Suprapubic skin (tissue), 4 donors: ENCODE results near the gene DRC3. TPM values are rescaled to one million over a fixed set of nuclear protein-coding genes. Genes with fewer than 3 reads are reported as not detected.

Experiments used
- DNase-seq, 2 donors: peaks; one replicate each; pipeline ENCODE4 v3.0.0-alpha.2; 2019; ENCODE audit warnings: low spot score in 2 of 2
- H3K27ac ChIP-seq: fragments of 200-600 bp; sonication (generic); one replicate; pipeline ENCODE4 v1.5.1; 2019
- H3K27me3 ChIP-seq: fragments of 200-600 bp; sonication (generic); one replicate; pipeline ENCODE4 v1.5.1; 2019
- H3K36me3 ChIP-seq: fragments of 200-600 bp; sonication (generic); one replicate; pipeline ENCODE4 v1.5.1; 2019
- H3K4me1 ChIP-seq: fragments of 200-600 bp; sonication (generic); one replicate; pipeline ENCODE4 v1.5.1; 2019
- H3K4me3 ChIP-seq: fragments of 200-600 bp; sonication (generic); one replicate; pipeline ENCODE4 v1.5.1; 2019; ENCODE audit warnings: mild to moderate bottlenecking
- H3K9me3 ChIP-seq: fragments of 200-600 bp; sonication (generic); one replicate; pipeline ENCODE4 v1.5.1; 2019
- EP300 ChIP-seq: sonication (generic); formaldehyde crosslinking; IDR thresholded peaks from one replicate; pipeline ENCODE4 v1.6.1; 2017; ENCODE audit warnings: antibody characterized with exemption
- POLR2A ChIP-seq, 2 donors: fragments of 450-650 bp; IDR thresholded peaks; one replicate each; pipeline ENCODE4 v1.6.1; 2017; ENCODE audit warnings: antibody characterized with exemption in 2 of 2, mild to moderate bottlenecking in 2 of 2, moderate library complexity in 2 of 2
- POLR2AphosphoS5 ChIP-seq, 3 donors: sonication (generic); formaldehyde crosslinking; IDR thresholded peaks; one replicate each; pipeline ENCODE4 v1.6.1; 2017; ENCODE audit warnings: antibody characterized with exemption in 3 of 3
- WGBS: methylation state at CpG from one replicate; pipeline ENCODE4 v1.1.5; 2018; 5-methylcytosine and 5-hydroxymethylcytosine counted together
- total RNA-seq, 4 donors: library from RNA; depleted of rRNA; stranded (reverse); fragments of >200 nt; gene quantifications; one replicate each; pipeline ENCODE4 v1.1.0, GENCODE V29; 2016
- TF ChIP-seq, protein P1 (sequence below), 2 donors: fragments of 200-600 bp in 1 of 2; fragments of 450-650 bp in 1 of 2; sonication (generic) in 1 of 2; IDR thresholded peaks; one replicate each; pipeline ENCODE4 v1.5.1; 2016 to 2019; ENCODE audit warnings: antibody characterized with exemption in 2 of 2, mild to moderate bottlenecking in 1 of 2, moderate library complexity in 1 of 2

DRC3 gene
- total RNA-seq, 4 donors from 2014 or later, result 2.0 to 10.6 (median 5.5) TPM

DNA sequence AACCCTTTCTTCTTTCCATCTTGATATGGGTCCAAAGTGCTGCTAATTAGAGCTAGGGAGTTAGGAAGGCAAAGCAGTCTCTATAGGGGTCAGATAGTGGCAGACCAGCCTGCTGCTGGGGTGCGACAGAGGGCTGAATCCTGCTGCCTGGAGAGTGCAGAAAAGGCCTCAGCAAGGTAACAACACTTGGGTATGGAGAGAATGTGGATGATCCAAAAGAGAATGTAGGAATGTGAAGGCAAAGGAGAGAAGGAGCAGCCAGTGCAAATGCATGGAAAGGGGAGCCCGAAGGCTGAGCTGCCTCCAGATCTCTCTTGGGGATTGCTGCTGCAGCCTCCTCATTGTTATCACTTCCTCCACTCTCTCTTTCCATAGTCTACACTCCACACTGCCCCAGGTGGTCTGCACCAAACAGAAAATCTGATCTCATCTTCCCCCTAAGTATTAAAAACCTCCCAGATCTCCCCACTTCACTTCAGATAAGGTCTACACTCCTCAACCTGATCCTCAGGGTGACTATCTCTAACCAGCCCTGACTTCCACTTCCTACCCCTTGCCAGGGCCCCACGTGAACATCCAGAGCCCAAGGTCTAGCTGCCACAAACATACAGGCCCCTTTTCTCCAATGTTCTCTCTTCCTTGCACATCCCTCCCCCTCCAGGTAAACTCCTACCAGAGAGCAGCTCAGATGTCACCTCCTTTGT lies 29.2 kb upstream of the DRC3 start:
- H3K4me3 ChIP-seq, result no peak overlapping the region
- H3K9me3 ChIP-seq, result no peaks in the 10 kb centered on the region
- peaks cover 50% of the 10 kb centered on the region for H3K4me1 ChIP-seq
- 54% methylated on average over 3 of the region's 3 CpGs for WGBS
- DNase-seq, result no peak
- H3K36me3 ChIP-seq, result no peaks in the 10 kb centered on the region
- TF ChIP-seq EP300 (no peak), POLR2AphosphoS5 (IDR thresholded peaks at IDR 0.05) (no peak), POLR2A (IDR thresholded peaks at IDR 0.05) (no peak)
- TF ChIP-seq, protein P1, sequence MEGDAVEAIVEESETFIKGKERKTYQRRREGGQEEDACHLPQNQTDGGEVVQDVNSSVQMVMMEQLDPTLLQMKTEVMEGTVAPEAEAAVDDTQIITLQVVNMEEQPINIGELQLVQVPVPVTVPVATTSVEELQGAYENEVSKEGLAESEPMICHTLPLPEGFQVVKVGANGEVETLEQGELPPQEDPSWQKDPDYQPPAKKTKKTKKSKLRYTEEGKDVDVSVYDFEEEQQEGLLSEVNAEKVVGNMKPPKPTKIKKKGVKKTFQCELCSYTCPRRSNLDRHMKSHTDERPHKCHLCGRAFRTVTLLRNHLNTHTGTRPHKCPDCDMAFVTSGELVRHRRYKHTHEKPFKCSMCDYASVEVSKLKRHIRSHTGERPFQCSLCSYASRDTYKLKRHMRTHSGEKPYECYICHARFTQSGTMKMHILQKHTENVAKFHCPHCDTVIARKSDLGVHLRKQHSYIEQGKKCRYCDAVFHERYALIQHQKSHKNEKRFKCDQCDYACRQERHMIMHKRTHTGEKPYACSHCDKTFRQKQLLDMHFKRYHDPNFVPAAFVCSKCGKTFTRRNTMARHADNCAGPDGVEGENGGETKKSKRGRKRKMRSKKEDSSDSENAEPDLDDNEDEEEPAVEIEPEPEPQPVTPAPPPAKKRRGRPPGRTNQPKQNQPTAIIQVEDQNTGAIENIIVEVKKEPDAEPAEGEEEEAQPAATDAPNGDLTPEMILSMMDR (IDR thresholded peaks at IDR 0.05), result no peak
- no peaks in the 10 kb centered on the region for H3K27me3 ChIP-seq
- no peak overlapping the region for H3K27ac ChIP-seq

DNA sequence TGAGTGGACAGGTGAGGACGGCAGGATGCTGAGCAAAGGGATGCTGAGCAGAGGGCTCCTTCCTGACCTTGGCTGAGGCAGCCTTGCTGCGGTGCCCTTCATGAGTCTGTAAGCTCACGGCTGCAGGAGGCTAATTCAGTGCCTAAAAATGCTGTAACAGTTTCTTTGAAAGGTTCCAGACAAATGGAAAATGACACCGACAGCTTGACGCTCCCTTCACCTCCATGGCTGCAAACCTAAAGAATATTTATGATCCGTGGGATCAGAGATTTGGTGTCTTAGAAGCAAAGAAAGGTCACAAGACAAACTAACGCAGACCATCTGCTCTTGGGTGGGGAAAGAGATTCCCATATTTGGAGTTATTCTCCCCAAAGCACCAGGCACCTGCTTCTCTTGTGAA lies 28.4 kb upstream of the DRC3 start:
- Histone ChIP-seq H3K4me1 (peaks cover 42% of the 10 kb centered on the region), H3K27ac (no peak overlapping the region)
- WGBS, result 80% methylated on average over 7 of the region's 7 CpGs

DNA sequence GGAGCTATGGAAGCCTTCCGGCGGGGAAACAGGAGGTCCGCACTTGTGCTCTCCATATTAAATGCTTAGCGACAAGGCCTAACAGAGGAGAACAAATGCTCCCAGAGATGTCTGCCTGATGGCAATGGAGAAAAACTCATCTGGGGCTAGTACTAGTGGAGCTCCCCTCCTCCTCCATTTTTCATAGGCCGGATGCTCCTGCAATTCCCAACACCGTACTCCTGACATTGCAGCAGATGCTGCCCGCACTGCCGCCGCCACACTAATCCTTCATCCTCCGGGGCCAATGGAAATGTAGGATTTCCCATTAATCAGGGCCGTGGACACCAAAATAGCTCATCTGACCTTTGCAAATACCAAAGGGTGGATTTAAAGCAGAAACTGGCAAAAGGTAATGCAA lies 27.9 kb upstream of the DRC3 start:
- no peak for DNase-seq
- no peak for TF ChIP-seq POLR2AphosphoS5 (IDR thresholded peaks at IDR 0.05)
- no peak for TF ChIP-seq POLR2A (IDR thresholded peaks at IDR 0.05)
- TF ChIP-seq, protein P1 (IDR thresholded peaks at IDR 0.05), result no peak
- TF ChIP-seq EP300, result no peak
- H3K36me3 ChIP-seq, result no peaks in the 10 kb centered on the region
- H3K4me3 ChIP-seq, result no peak overlapping the region
- WGBS, result 90% methylated on average over 11 of the region's 11 CpGs
- no peaks in the 10 kb centered on the region for H3K27me3 ChIP-seq
- H3K9me3 ChIP-seq, result no peaks in the 10 kb centered on the region
- no peak overlapping the region for H3K27ac ChIP-seq
- peaks cover 44% of the 10 kb centered on the region for H3K4me1 ChIP-seq

More for the DNA sequence above, 28.4 kb upstream of the DRC3 start:
- Histone ChIP-seq H3K4me3 (no peak overlapping the region), H3K36me3 (no peaks in the 10 kb centered on the region), H3K27me3 (no peaks in the 10 kb centered on the region), H3K9me3 (no peaks in the 10 kb centered on the region)
- TF ChIP-seq POLR2AphosphoS5 (IDR thresholded peaks at IDR 0.05) (no peak), POLR2A (IDR thresholded peaks at IDR 0.05) (no peak), EP300 (no peak)
- TF ChIP-seq, protein P1 (IDR thresholded peaks at IDR 0.05), result no peak
- DNase-seq, result no peak

DNA sequence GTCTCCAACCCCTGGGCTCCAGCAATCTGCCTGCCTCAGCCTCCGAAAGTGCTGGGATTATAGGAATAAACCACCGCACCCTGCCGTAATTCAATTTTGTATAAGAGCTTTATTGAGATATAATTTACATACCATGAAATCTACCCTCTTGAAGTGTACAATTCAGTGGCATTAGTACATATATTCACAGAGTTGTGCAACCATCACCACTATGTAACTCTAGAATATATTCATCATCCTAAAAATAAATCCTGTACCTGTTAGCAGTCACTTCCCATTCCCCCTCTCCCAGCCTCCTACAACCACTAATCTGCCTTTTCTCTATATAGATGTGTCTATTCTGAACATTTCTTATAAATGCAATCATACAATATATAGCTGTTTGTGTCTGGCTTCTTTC lies 26.6 kb upstream of the DRC3 start:
- peak in 1 of 2 donors; percentile 11 for DNase-seq
- Histone ChIP-seq H3K27ac (no peak overlapping the region), H3K4me1 (peaks cover 41% of the 10 kb centered on the region), H3K4me3 (no peak overlapping the region), H3K27me3 (no peaks in the 10 kb centered on the region), H3K36me3 (no peaks in the 10 kb centered on the region), H3K9me3 (no peaks in the 10 kb centered on the region)
- 67% methylated on average over 3 of the region's 3 CpGs for WGBS
- no peak for TF ChIP-seq EP300
- TF ChIP-seq POLR2AphosphoS5 (IDR thresholded peaks at IDR 0.05), result no peak
- TF ChIP-seq, protein P1 (IDR thresholded peaks at IDR 0.05), result no peak
- TF ChIP-seq POLR2A (IDR thresholded peaks at IDR 0.05), result no peak

DNA sequence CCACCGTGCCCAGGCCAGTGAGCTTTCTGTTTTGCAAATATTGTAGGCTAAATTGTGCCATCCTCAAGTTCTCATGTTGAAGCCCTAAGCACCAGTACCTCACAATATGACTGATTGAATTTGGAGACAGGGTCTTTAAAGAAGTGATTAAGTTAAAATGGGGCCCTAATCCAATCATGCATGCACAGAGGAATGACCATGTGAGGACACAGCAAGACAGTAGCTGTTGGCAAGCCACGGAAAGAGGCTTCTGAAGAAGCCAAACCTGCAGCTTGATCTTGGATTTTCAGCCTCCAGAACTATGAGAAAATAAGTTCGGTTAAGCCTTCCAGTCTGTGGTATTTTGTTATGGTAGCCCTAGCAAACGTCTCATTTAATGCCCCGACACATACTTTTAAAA lies 25.4 kb upstream of the DRC3 start:
- H3K4me1 ChIP-seq, result peaks cover 41% of the 10 kb centered on the region
- no peak overlapping the region for H3K4me3 ChIP-seq
- WGBS, result 82% methylated on average over 5 of the region's 5 CpGs
- no peaks in the 10 kb centered on the region for H3K27me3 ChIP-seq
- H3K9me3 ChIP-seq, result no peaks in the 10 kb centered on the region
- DNase-seq, result peak in 1 of 2 donors; percentile 29
- no peaks in the 10 kb centered on the region for H3K36me3 ChIP-seq
- H3K27ac ChIP-seq, result no peak overlapping the region
- TF ChIP-seq POLR2AphosphoS5 (IDR thresholded peaks at IDR 0.05) (no peak), POLR2A (IDR thresholded peaks at IDR 0.05) (no peak), EP300 (no peak)
- TF ChIP-seq, protein P1 (IDR thresholded peaks at IDR 0.05), result no peak
